ENCODE measurements around the gene IGDCC3. TPM values are rescaled to one million over a fixed set of nuclear protein-coding genes. Genes with fewer than 3 reads are reported as not detected.

The IGDCC3 gene
- total RNA-seq, 4 donors from 2014 or later = not detected

DNA sequence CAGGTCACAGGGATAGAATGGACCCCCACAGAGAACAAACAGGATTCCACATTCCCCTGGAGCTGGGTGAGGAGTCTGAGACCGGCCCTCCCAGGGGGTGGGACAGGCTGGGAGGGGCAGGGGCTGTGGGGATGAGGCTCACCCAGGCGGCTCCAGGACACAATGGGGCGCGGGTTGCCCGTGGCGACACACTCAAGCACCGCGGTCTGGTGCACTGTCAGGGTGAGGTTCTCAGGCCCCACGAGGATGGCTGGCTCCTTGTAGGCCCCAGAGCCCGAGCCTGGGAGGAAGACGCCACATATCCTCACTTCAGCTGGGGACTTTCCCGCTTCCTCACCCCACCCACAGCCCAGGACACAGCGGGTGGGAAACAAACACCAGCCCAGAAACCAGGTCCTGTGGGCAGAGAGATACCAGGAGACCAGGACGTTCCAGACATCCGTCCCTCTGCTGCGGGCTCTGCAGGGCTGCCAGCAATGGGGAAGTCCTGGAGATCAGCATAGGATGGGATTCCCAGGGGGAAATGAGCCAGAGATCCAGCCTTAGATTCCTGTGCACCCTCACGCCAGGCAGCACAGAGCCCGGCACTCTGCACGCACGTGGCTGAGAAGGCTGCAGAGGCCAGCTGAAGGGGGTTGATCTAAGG lies 43.1 kb downstream of the IGDCC3 start:
- Histone ChIP-seq H3K4me3 (no peak overlapping the region), H3K36me3 (no peaks in the 10 kb centered on the region), H3K27ac (no peak overlapping the region), H3K4me1 (no peaks in the 10 kb centered on the region), H3K27me3 (no peaks in the 10 kb centered on the region), H3K9me3 (no peaks in the 10 kb centered on the region)
- 55 to 73% methylated on average over 5 to 20 of the region's 20 CpGs for WGBS, 2 donors
- DNase-seq (ENCODE audit: low spot score in 2 of 2) = no peak
- TF ChIP-seq, protein P1, sequence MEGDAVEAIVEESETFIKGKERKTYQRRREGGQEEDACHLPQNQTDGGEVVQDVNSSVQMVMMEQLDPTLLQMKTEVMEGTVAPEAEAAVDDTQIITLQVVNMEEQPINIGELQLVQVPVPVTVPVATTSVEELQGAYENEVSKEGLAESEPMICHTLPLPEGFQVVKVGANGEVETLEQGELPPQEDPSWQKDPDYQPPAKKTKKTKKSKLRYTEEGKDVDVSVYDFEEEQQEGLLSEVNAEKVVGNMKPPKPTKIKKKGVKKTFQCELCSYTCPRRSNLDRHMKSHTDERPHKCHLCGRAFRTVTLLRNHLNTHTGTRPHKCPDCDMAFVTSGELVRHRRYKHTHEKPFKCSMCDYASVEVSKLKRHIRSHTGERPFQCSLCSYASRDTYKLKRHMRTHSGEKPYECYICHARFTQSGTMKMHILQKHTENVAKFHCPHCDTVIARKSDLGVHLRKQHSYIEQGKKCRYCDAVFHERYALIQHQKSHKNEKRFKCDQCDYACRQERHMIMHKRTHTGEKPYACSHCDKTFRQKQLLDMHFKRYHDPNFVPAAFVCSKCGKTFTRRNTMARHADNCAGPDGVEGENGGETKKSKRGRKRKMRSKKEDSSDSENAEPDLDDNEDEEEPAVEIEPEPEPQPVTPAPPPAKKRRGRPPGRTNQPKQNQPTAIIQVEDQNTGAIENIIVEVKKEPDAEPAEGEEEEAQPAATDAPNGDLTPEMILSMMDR (IDR thresholded peaks at IDR 0.05) = no peak
- TF ChIP-seq EP300 (IDR thresholded peaks at IDR 0.05) (no peak), POLR2A (IDR thresholded peaks at IDR 0.05) (no peak)

DNA sequence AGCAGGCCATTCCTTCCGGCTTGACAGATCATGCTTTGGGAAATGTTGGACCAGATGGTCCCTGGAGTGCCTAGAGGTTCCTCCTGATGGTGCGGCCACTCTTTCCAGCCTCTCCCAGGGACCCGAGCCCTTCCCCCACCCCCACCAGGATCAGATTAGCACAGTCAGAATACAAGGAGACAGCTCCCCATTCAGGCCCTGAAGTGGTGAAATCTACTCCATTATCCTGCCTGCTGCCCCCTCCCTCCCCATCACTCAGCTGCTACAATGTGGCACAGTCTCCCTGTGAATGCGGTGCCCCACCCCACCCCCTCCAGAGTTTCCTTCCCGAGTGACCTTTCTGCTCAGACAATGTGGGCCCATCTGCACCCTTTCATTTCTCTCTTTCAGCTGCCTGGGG lies 43.9 kb downstream of the IGDCC3 start:
- no peak overlapping the region for H3K27ac ChIP-seq
- no peaks in the 10 kb centered on the region for H3K36me3 ChIP-seq
- 44 to 52% methylated on average over 5 of the region's 5 CpGs for WGBS, 2 donors
- TF ChIP-seq EP300 (IDR thresholded peaks at IDR 0.05) = no peak
- H3K4me3 ChIP-seq = no peak overlapping the region
- no peaks in the 10 kb centered on the region for H3K9me3 ChIP-seq
- H3K4me1 ChIP-seq = no peaks in the 10 kb centered on the region
- no peaks in the 10 kb centered on the region for H3K27me3 ChIP-seq
- DNase-seq (ENCODE audit: low spot score in 2 of 2) = no peak

DNA sequence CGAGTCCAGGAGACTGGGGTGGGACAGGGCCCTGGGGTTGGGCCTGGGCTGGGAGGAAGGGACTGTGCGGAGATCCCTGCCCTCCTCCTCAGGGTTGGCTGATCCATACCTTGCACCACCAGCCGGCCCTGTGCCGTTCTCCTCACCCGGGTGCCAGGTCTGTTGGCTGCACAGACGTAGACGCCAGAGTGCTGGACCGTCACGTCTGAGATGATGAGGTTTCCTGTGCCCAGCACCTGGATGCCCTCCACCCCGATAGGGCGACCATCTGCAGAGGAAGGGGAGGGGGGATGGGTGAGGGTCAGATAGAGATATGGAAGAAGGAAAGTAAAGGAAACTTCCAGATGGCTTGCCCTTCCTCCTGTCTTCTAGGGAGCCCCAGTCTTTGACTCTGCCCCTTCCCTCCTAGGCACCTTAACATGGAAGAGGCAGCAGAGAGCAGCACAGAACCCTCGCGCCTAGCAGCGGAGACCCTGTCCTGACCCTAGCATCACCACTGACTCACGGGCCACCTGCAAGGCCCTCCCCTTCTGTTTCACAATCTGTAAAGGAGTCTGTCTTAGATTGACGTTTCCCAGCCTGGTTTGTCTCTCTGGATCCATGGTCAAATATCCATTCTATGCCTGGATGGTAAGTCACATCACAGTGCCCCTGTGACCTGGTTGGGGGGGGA lies 44.5 kb downstream of the IGDCC3 start:
- Histone ChIP-seq H3K27ac (no peak overlapping the region), H3K4me1 (no peaks in the 10 kb centered on the region), H3K4me3 (no peak overlapping the region), H3K27me3 (no peaks in the 10 kb centered on the region), H3K9me3 (no peaks in the 10 kb centered on the region), H3K36me3 (no peaks in the 10 kb centered on the region)
- WGBS, 2 donors = 80 to 88% methylated on average over 14 to 16 of the region's 16 CpGs
- TF ChIP-seq, protein P1 (IDR thresholded peaks at IDR 0.05) = no peak
- TF ChIP-seq EP300 (IDR thresholded peaks at IDR 0.05) = no peak
- TF ChIP-seq POLR2A (IDR thresholded peaks at IDR 0.05) = no peak
- no peak for DNase-seq (ENCODE audit: low spot score in 2 of 2)

DNA sequence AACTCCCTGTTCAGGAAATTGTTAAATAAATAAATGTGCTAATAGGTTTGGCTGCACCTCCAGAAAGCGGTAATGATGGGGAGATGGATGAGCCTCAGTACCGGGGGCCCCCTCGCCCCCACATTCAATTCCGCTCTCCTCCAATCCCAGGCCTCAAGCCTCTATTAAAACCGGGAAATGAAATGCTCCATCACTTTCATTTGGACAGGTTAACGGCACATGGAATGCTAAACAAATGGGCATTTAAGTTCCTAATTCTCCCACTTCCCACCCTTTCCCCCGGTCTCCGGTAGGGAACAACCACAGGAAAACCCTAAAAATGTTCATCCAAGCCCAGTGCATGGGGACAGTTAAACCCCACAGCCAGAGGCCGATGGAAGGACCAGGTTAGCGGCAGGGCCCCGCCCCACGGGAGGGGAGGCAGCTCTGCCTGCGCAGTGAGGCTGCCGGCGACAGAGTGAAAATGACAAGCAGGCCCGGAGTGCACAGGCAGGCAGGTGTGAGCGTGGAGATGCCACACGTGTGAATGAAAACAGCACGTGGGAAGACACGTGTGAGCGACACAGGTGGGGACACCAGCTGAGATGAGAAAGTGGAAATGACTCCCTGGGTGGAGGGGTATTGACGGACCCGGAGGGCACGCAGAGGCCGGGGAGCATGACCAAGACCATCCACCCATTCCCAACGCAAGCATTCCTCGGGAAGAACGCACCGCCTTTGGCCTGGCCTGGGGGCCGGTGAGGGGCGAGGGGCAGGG lies 45.2 kb downstream of the IGDCC3 start:
- Histone ChIP-seq H3K4me3 (no peak overlapping the region), H3K27ac (no peak overlapping the region), H3K36me3 (no peaks in the 10 kb centered on the region), H3K4me1 (no peaks in the 10 kb centered on the region), H3K9me3 (no peaks in the 10 kb centered on the region), H3K27me3 (no peaks in the 10 kb centered on the region)
- TF ChIP-seq EP300 (IDR thresholded peaks at IDR 0.05) = no peak
- TF ChIP-seq, protein P1 (IDR thresholded peaks at IDR 0.05) = no peak
- no peak for TF ChIP-seq POLR2A (IDR thresholded peaks at IDR 0.05)
- WGBS, 2 donors = 81 to 82% methylated on average over 31 of the region's 31 CpGs
- no peak for DNase-seq (ENCODE audit: low spot score in 2 of 2)

DNA sequence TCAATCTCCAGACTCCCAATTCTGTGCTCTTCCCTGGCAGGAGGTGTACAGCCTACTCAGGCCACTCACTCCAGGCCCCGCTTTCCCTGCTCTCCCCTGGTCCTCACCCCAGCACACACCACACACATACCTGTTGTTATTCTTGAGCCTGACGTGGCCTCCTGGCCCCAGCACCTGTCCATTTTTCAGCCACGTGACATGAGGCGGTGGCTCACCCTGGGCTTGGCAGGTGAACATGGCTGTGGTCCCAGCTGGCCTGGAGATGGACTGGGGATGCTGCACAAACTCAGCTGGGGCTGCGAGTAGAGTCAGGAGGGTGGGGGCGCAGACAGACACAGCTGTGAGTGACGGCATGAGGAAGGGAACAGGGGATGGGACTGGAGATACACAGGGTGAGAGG lies 46.0 kb downstream of the IGDCC3 start:
- no peaks in the 10 kb centered on the region for H3K27me3 ChIP-seq
- no peaks in the 10 kb centered on the region for H3K4me1 ChIP-seq
- DNase-seq (ENCODE audit: low spot score in 2 of 2) = no peak
- H3K36me3 ChIP-seq = no peaks in the 10 kb centered on the region
- TF ChIP-seq EP300 (IDR thresholded peaks at IDR 0.05) = no peak
- TF ChIP-seq, protein P1 (IDR thresholded peaks at IDR 0.05) = no peak
- TF ChIP-seq POLR2A (IDR thresholded peaks at IDR 0.05) = no peak
- H3K27ac ChIP-seq = no peak overlapping the region
- 89% methylated on average over 6 of the region's 7 CpGs for WGBS, 2 donors
- no peaks in the 10 kb centered on the region for H3K9me3 ChIP-seq
- H3K4me3 ChIP-seq = no peak overlapping the region

All from tibial nerve (tissue), 4 donors.